Measurements from ENCODE around the gene APMAP.

APMAP gene

DNA sequence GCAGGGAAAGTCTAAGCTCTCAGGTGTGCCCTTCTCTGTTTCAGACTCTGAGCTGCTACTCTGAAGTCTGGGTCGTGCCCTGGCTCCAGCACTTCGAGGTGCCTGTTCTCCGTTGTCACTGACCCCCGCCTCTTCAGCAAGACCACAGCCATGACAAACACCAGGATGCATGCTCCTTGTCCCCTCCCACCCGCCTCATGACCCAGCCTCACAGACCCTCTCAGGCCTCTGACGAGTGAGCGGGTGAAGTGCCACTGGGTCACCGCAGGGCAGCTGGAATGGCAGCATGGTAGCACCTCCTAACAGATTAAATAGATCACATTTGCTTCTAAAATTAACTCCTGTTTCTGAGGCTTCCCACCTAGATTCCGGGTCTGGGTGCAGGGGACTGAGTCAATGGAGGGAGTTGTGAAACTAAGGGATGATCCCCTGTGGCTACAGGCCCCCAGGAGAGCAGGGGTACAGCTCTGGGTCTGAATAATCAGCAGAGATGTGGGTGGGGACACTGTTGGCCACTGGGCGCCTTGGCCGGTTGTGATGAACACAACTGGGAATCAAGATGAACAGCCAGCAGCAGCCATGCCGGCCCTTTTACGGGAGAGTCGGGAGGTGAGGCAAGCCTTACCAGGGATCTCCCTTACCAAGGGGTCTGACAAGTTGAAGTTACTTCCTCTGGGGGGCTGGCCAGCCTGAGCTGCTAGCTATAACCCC, 32.8 kb downstream of the APMAP start:
- H3K4me3 ChIP-seq (ENCODE audit: low read length), result no peak overlapping the region

DNA sequence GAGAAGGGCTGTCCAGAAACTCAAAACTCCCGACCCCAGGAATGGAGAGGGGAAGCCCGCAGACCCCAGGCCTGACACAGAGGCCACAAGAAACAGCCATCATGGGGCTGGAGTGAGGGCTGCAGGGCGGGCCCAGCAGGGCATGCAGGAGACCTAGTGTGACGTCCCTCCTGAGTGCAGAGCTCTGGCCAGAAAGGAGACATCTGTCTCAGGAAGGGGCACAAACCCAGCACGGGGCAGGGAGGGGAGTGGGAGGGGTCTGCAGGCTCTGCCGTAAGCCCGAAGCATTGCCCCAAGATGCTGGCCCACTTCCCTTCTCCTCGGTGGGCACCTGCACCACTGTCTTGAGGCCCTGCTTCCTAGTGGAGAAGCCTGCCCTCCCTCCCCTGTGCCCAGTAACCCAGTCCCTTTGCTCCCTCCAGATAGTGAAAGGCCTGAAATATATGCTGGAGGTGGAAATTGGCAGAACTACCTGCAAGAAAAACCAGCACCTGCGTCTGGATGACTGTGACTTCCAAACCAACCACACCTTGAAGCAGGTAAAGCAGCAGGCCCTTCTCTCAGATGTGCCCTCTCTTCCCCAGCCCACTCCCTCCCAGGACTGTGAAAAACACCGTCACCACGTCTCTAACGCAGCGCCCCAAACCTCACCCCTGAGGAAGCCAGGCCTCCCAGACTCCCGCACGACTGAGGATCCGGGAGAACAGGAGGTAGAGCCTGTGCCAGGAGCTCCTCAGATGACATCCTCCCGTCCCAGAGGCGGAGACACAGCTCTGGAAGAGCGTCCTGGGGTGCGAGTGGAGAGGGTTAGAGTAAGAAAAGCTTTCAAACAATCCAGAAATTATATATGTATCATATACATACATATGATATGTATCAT, 33.8 kb downstream of the APMAP start:
- Histone ChIP-seq H3K9me3 (ENCODE audit: control insufficient read depth, low read depth, low read length) (no peaks in the 10 kb centered on the region), H3K36me3 (ENCODE audit: control insufficient read depth, low read depth, low read length) (peaks cover 23% of the 10 kb centered on the region), H3K27me3 (ENCODE audit: control insufficient read depth, insufficient read depth, low read length) (no peaks in the 10 kb centered on the region), H3K9ac (ENCODE audit: low read length) (no peak overlapping the region), H3K4me3 (ENCODE audit: low read length) (no peak overlapping the region), H3K4me1 (ENCODE audit: control insufficient read depth, low read depth, low read length) (no peaks in the 10 kb centered on the region), H3K27ac (ENCODE audit: low read length) (no peak overlapping the region)

More for the DNA sequence above, 32.8 kb downstream of the APMAP start:
- Histone ChIP-seq H3K4me1 (ENCODE audit: control insufficient read depth, low read depth, low read length) (no peaks in the 10 kb centered on the region), H3K9me3 (ENCODE audit: control insufficient read depth, low read depth, low read length) (no peaks in the 10 kb centered on the region), H3K9ac (ENCODE audit: low read length) (no peak overlapping the region), H3K27me3 (ENCODE audit: control insufficient read depth, insufficient read depth, low read length) (no peaks in the 10 kb centered on the region), H3K36me3 (ENCODE audit: control insufficient read depth, low read depth, low read length) (peaks cover 30% of the 10 kb centered on the region), H3K27ac (ENCODE audit: low read length) (no peak overlapping the region)

DNA sequence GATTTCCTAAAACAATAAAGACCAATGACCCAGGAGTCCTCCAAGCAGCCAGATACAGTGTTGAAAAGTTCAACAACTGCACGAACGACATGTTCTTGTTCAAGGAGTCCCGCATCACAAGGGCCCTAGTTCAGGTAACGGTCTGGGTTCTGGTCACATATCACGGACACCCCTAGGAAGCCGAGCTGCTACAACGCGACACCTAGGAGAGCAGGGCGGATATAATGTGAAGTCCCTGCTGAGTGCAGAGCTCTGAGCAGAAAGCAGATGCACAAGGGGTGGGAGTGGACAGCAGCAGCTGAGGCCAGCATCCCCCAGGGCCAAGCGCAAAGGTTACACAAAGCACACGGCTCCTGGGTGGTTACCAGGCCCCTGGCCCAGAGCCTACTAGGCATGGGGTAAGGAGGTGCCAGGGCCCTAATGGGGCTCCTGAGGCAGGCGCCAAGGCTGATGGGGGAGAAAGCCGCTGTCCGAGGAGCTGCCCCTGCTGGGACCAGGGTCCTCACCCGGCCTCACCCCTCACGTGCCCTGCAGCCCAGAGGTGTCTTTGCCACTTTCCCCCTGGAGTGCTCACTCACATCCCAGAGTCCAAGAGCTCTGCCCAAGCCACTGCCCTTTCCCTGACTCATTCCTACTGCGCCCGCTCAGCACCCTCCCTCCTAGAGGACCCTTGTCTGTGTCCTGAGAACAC, 35.1 kb downstream of the APMAP start:
- Histone ChIP-seq H3K36me3 (ENCODE audit: control insufficient read depth, low read depth, low read length) (peaks cover 10% of the 10 kb centered on the region), H3K4me3 (ENCODE audit: low read length) (no peak overlapping the region), H3K4me1 (ENCODE audit: control insufficient read depth, low read depth, low read length) (no peaks in the 10 kb centered on the region), H3K27me3 (ENCODE audit: control insufficient read depth, insufficient read depth, low read length) (no peaks in the 10 kb centered on the region), H3K27ac (ENCODE audit: low read length) (no peak overlapping the region), H3K9ac (ENCODE audit: low read length) (no peak overlapping the region), H3K9me3 (ENCODE audit: control insufficient read depth, low read depth, low read length) (no peaks in the 10 kb centered on the region)

DNA sequence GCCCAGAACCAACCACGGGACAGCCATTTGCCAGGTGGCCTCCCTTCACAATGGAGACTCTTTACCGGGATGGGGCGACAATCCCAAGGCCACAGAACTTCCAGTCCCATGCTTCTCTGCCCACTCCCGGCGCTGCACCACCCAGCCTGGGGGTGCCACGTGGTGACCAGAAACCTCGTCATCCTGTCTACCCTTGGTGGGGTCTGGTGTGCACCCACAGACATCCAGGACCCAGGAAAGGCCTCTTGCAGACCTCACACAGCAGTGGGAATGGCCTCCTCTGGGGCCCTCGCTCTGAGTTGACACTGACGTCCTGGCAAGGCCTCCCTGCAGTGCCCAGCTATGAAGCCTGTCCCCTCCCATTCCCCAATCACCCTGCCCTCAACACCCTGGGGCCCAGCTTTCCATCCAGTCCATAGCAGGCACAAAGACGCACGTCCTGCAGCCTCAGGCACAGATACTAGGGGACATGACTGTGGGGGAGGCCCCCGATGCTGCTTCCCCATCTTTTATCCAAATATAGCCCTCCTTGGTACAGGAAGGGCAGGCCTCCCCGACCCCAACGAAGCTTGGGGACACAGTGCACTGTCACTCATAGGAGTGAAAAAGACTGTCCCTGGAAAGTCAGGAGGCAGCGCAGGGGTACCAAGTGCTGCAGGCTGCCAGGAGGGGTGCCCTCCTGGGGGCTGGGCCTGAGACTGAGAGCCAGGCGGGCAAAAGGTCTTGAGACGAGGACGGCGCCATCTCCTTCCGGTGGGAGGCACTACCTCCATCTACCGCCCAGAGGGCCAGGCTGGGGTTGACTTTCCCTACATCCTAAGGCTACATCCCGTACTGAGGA, 36.3 kb downstream of the APMAP start:
- peaks cover 7% of the 10 kb centered on the region for H3K36me3 ChIP-seq (ENCODE audit: control insufficient read depth, low read depth, low read length)
- H3K9ac ChIP-seq (ENCODE audit: low read length), result no peak overlapping the region
- H3K27ac ChIP-seq (ENCODE audit: low read length), result no peak overlapping the region

DNA sequence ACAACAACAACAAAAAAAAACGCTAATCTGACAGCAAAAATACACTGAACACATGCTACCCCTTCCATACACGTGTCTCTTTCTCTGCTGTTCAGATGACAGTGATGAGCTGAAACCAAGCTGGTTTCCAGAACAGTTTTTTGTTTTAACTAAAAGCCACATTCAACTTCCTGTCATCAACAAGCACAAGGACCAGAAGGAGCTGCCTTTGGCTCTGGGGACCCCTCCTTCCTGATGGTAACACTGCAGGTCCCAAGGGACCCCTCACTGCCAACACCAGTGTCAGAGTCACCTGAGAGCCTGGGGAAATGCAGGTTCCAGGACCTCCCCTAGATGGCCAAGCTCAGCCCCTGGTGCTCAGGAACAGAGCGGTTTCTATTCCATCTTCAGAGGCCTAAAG, 37.5 kb downstream of the APMAP start:
- H3K9me3 ChIP-seq (ENCODE audit: control insufficient read depth, low read depth, low read length), result no peaks in the 10 kb centered on the region
- H3K36me3 ChIP-seq (ENCODE audit: control insufficient read depth, low read depth, low read length), result no peaks in the 10 kb centered on the region
- H3K4me1 ChIP-seq (ENCODE audit: control insufficient read depth, low read depth, low read length), result no peaks in the 10 kb centered on the region
- H3K27ac ChIP-seq (ENCODE audit: low read length), result no peak overlapping the region
- H3K27me3 ChIP-seq (ENCODE audit: control insufficient read depth, insufficient read depth, low read length), result no peaks in the 10 kb centered on the region
- H3K4me3 ChIP-seq (ENCODE audit: low read length), result no peak overlapping the region
- no peak overlapping the region for H3K9ac ChIP-seq (ENCODE audit: low read length)

More for the DNA sequence above, 36.3 kb downstream of the APMAP start:
- Histone ChIP-seq H3K4me3 (ENCODE audit: low read length) (no peak overlapping the region), H3K27me3 (ENCODE audit: control insufficient read depth, insufficient read depth, low read length) (no peaks in the 10 kb centered on the region), H3K4me1 (ENCODE audit: control insufficient read depth, low read depth, low read length) (no peaks in the 10 kb centered on the region), H3K9me3 (ENCODE audit: control insufficient read depth, low read depth, low read length) (no peaks in the 10 kb centered on the region)

DNA sequence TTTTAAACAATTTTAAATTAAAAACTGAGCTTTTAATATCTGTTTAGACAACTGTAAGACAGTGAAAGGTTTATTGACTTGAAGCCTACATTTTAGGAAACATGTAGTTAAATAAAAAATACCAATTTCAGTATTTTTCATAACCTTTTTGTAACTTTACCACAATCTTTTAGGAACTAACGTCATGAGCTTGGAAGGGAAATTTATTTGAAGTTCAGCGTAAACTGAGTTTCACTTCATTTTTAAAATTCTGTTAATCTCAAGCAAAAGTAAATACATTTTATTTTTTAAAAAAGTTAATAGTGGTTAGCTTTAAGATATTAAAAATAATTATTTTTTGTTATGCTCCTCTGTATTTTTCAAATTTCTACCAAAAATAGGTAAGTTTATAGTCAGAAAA, 38.0 kb downstream of the APMAP start:
- Histone ChIP-seq H3K9me3 (ENCODE audit: control insufficient read depth, low read depth, low read length) (no peaks in the 10 kb centered on the region), H3K36me3 (ENCODE audit: control insufficient read depth, low read depth, low read length) (no peaks in the 10 kb centered on the region)

DNA sequence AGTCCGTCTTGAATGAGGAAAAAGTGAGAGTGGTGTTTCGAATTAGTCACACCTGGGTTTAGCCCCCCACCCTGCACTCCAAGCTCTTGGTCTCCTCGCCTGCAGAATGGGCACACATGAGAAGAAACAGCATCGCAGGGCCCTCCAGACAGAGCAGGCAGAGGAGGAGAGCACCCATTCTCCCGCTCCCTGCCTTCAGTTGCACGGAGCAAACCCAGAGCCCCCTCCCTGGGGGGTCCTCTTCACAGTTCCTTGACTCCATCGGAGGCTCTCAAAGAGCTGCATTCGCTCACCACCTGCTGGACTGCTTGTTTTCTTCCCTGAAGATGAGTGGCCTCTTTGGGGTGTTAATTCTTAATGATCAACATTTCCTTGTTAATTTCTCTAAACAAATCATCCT, 38.4 kb downstream of the APMAP start:
- H3K4me1 ChIP-seq (ENCODE audit: control insufficient read depth, low read depth, low read length), result no peaks in the 10 kb centered on the region
- H3K9me3 ChIP-seq (ENCODE audit: control insufficient read depth, low read depth, low read length), result no peaks in the 10 kb centered on the region
- no peaks in the 10 kb centered on the region for H3K27me3 ChIP-seq (ENCODE audit: control insufficient read depth, insufficient read depth, low read length)
- no peak overlapping the region for H3K9ac ChIP-seq (ENCODE audit: low read length)
- H3K27ac ChIP-seq (ENCODE audit: low read length), result no peak overlapping the region
- H3K36me3 ChIP-seq (ENCODE audit: control insufficient read depth, low read depth, low read length), result no peaks in the 10 kb centered on the region
- no peak overlapping the region for H3K4me3 ChIP-seq (ENCODE audit: low read length)

More for the DNA sequence above, 38.0 kb downstream of the APMAP start:
- Histone ChIP-seq H3K9ac (ENCODE audit: low read length) (no peak overlapping the region), H3K4me3 (ENCODE audit: low read length) (no peak overlapping the region), H3K27ac (ENCODE audit: low read length) (no peak overlapping the region), H3K4me1 (ENCODE audit: control insufficient read depth, low read depth, low read length) (no peaks in the 10 kb centered on the region), H3K27me3 (ENCODE audit: control insufficient read depth, insufficient read depth, low read length) (no peaks in the 10 kb centered on the region)

GRCh38 chr20:24953621-24954133, 38.9 kb downstream of the APMAP start:
- Histone ChIP-seq H3K9me3 (ENCODE audit: control insufficient read depth, low read depth, low read length) (no peaks in the 10 kb centered on the region), H3K9ac (ENCODE audit: low read length) (no peak overlapping the region), H3K4me1 (ENCODE audit: control insufficient read depth, low read depth, low read length) (no peaks in the 10 kb centered on the region)

DNA sequence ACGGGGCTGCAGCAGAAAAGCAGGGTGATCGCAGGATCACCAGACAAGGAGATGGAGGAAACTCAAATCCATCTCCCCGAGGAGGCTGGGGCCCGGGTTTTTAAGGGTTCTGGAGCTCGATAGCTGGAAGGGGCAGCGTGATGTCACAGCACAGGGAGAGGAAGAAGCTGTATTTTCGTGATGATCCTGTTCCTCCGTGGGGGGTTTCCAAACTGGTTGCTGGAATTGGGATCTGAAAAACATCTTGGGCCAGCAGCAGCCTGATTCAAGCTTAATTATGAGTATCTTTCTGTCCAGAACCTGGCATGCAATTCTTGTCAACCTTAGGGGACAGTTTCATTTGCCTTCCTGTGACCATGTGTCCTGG, 39.4 kb downstream of the APMAP start:
- no peaks in the 10 kb centered on the region for H3K4me1 ChIP-seq (ENCODE audit: control insufficient read depth, low read depth, low read length)
- no peak overlapping the region for H3K4me3 ChIP-seq (ENCODE audit: low read length)
- no peak overlapping the region for H3K9ac ChIP-seq (ENCODE audit: low read length)
- H3K27me3 ChIP-seq (ENCODE audit: control insufficient read depth, insufficient read depth, low read length), result no peaks in the 10 kb centered on the region
- H3K27ac ChIP-seq (ENCODE audit: low read length), result no peak overlapping the region
- no peaks in the 10 kb centered on the region for H3K9me3 ChIP-seq (ENCODE audit: control insufficient read depth, low read depth, low read length)
- H3K36me3 ChIP-seq (ENCODE audit: control insufficient read depth, low read depth, low read length), result no peaks in the 10 kb centered on the region

More at GRCh38 chr20:24953621-24954133, 38.9 kb downstream of the APMAP start:
- no peaks in the 10 kb centered on the region for H3K27me3 ChIP-seq (ENCODE audit: control insufficient read depth, insufficient read depth, low read length)
- H3K4me3 ChIP-seq (ENCODE audit: low read length), result no peak overlapping the region
- H3K27ac ChIP-seq (ENCODE audit: low read length), result no peak overlapping the region
- no peaks in the 10 kb centered on the region for H3K36me3 ChIP-seq (ENCODE audit: control insufficient read depth, low read depth, low read length)

- Histone ChIP-seq H3K9me3 (ENCODE audit: control insufficient read depth, low read depth, low read length) (no peaks in the 10 kb centered on the region), H3K4me3 (ENCODE audit: low read length) (no peak overlapping the region), H3K27me3 (ENCODE audit: control insufficient read depth, insufficient read depth, low read length) (no peaks in the 10 kb centered on the region), H3K9ac (ENCODE audit: low read length) (no peak overlapping the region), H3K36me3 (ENCODE audit: control insufficient read depth, low read depth, low read length) (no peaks in the 10 kb centered on the region), H3K4me1 (ENCODE audit: control insufficient read depth, low read depth, low read length) (no peaks in the 10 kb centered on the region), H3K27ac (ENCODE audit: low read length) (no peak overlapping the region)
Observed at GRCh38 chr20:24952376-24953208, 40.0 kb downstream of the APMAP start.
